Common myeloid progenitor, CD34-positive (primary cell): ENCODE data around the gene EXD3.
"Not testable (repeated sequence)": the region's sequence is repeated elsewhere in the genome, so short reads cannot be mapped to it uniquely, and the experiment has no call there.

ENCODE experiments used
- CTCF ChIA-PET: fragments of 350-600 bp; sonication (Branson Sonifier 250); formaldehyde crosslinking; loops from one replicate; lab custom pipeline; 2021; ENCODE audit warnings: antibody characterized with exemption; lab: Charles Lee
- POLR2A ChIA-PET: fragments of 350-600 bp; sonication (Branson Sonifier 250); formaldehyde crosslinking; loops from one replicate; lab custom pipeline; 2021; ENCODE audit warnings: antibody characterized with exemption; lab: Charles Lee
- DNase-seq, 3 donors: peaks; one replicate each; pipeline versions ENCODE4 v3.0.0 to v3.0.0-alpha.2; 2013
- H3K27ac ChIP-seq, 2 experiments: 1 replicate in 1 of 2; 2 replicates in 1 of 2; pipeline ENCODE4 v1.7.0; 2013; ENCODE audit warnings: inconsistent platforms in 2 of 2, low read length in 2 of 2, mild to moderate bottlenecking in 2 of 2, low read depth in 1 of 2, moderate library complexity in 1 of 2; ENCODE audit not compliant: severe bottlenecking in 2 of 2, insufficient read depth in 1 of 2, poor library complexity in 1 of 2
- H3K27me3 ChIP-seq, 5 experiments: replicated peaks in 2 of 5; 1 replicate in 3 of 5; 2 replicates in 2 of 5; pipeline versions ENCODE4 v1.6.1 to v1.7.0; 2013; ENCODE audit warnings: low read length in 4 of 5, mild to moderate bottlenecking in 2 of 5, moderate library complexity in 2 of 5, inconsistent platforms in 1 of 5; ENCODE audit not compliant: insufficient read depth in 5 of 5, control insufficient read depth in 4 of 5
- H3K36me3 ChIP-seq, 4 experiments: 1 replicate in 2 of 4; 2 replicates in 2 of 4; pipeline versions ENCODE4 v1.6.1 to v1.7.0; 2013; ENCODE audit warnings: low read length in 3 of 4, control low read depth in 1 of 4, mild to moderate bottlenecking in 1 of 4; ENCODE audit not compliant: control insufficient read depth in 4 of 4, insufficient read depth in 4 of 4
- H3K4me1 ChIP-seq, 4 experiments: 1 replicate in 3 of 4; 2 replicates in 1 of 4; pipeline versions ENCODE4 v1.6.1 to v1.7.1; 2013; ENCODE audit warnings: low read length in 3 of 4, mild to moderate bottlenecking in 3 of 4, control low read depth in 1 of 4, inconsistent platforms in 1 of 4, moderate library complexity in 1 of 4; ENCODE audit not compliant: control insufficient read depth in 4 of 4, insufficient read depth in 4 of 4; ENCODE audit errors: control extremely low read depth in 1 of 4
- H3K4me3 ChIP-seq, 7 experiments: 1 replicate in 4 of 7; 2 replicates in 3 of 7; pipeline versions ENCODE4 v1.5.1 to v1.7.0; 2013; ENCODE audit warnings: mild to moderate bottlenecking in 7 of 7, low read length in 6 of 7, moderate library complexity in 6 of 7, inconsistent platforms in 2 of 7, low read depth in 2 of 7, control low read depth in 1 of 7; ENCODE audit not compliant: insufficient read depth in 4 of 7, control insufficient read depth in 1 of 7; ENCODE audit errors: extremely low read depth in 1 of 7
- H3K9me3 ChIP-seq, 5 experiments: 1 replicate in 4 of 5; 2 replicates in 1 of 5; pipeline versions ENCODE4 v1.6.1 to v1.7.1; 2013; ENCODE audit warnings: low read length in 4 of 5, mild to moderate bottlenecking in 2 of 5, inconsistent platforms in 1 of 5, low read depth in 1 of 5, moderate library complexity in 1 of 5; ENCODE audit not compliant: control insufficient read depth in 4 of 5, insufficient read depth in 2 of 5; ENCODE audit errors: control extremely low read depth in 1 of 5
- WGBS: methylation state at CpG from one replicate; pipeline ENCODE4 v1.1.5; 2013; ENCODE audit not compliant: insufficient coverage; 5-methylcytosine and 5-hydroxymethylcytosine counted together

EXD3 gene

GRCh38 chr9:137382444-137383080 lies 40.4 kb downstream of the EXD3 start:
- H3K4me3 ChIP-seq, result no peak overlapping the region
- 94% methylated on average over 25 of the region's 25 CpGs for WGBS
- ChIA-PET CTCF (interaction anchor here (1.4 kb wide), 2 partner anchors 9 to 13 kb away, joined by 3 read pairs; no protein-coding TSS in a partner anchor), POLR2A (interaction anchor here (0.9 to 1.2 kb wide), 2 partner anchors 28 to 80 kb away, joined by 4 to 6 read pairs; partner anchors contain the start of gene NRARP)
- no peak overlapping the region for H3K27ac ChIP-seq
- no peaks in the 10 kb centered on the region for H3K27me3 ChIP-seq
- DNase-seq, result no peak
- H3K36me3 ChIP-seq, result peaks cover 0 to 5% (median 0%) of the 10 kb centered on the region in 4 experiments
- peaks cover 0 to 9% (median 2%) of the 10 kb centered on the region in 5 experiments for H3K9me3 ChIP-seq
- H3K4me1 ChIP-seq, result peaks cover 0 to 22% (median 13%) of the 10 kb centered on the region in 4 experiments

GRCh38 chr9:137381501-137382443 lies 41.2 kb downstream of the EXD3 start:
- peaks cover 0 to 5% (median 0%) of the 10 kb centered on the region in 4 experiments for H3K36me3 ChIP-seq
- ChIA-PET POLR2A (no interaction called here), CTCF (no interaction called here)
- H3K4me3 ChIP-seq, result no peak overlapping the region
- H3K4me1 ChIP-seq, result peaks cover 0 to 14% (median 6%) of the 10 kb centered on the region in 4 experiments
- H3K9me3 ChIP-seq, result peaks cover 0 to 9% (median 2%) of the 10 kb centered on the region in 5 experiments
- no peak for DNase-seq
- WGBS, result 96% methylated on average over 44 of the region's 53 CpGs
- H3K27me3 ChIP-seq, result no peaks in the 10 kb centered on the region
- H3K27ac ChIP-seq, result no peak overlapping the region

GRCh38 chr9:137380606-137381005 lies 42.4 kb downstream of the EXD3 start:
- Histone ChIP-seq H3K36me3 (peaks cover 0 to 5% (median 0%) of the 10 kb centered on the region in 4 experiments), H3K4me1 (peaks cover 0 to 14% (median 6%) of the 10 kb centered on the region in 4 experiments), H3K27me3 (no peaks in the 10 kb centered on the region), H3K4me3 (no peak overlapping the region), H3K9me3 (peaks cover 0 to 9% (median 2%) of the 10 kb centered on the region in 5 experiments), H3K27ac (no peak overlapping the region)
- no peak for DNase-seq
- CTCF ChIA-PET, result no interaction called here
- POLR2A ChIA-PET, result no interaction called here
- 93% methylated on average over 3 of the region's 7 CpGs for WGBS

DNA sequence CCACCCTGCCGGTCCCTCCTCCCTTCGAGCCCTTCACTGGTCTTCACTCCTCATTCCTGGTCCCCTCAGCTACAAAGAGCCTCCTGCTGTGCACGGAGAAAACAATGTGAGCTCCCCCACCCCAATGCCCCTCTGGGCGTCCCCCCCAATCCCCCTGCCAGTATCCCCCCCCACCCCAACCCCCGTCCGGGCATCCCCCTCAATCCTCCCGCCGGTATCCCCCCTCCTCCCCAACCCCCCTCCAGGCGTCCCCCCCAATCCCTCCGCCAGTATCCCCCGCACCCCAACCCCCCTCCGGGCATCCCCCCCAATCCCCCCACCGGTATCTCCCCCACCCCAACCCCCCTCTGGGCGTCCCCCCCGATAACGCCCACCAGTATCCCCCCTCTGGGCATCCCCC lies 42.8 kb downstream of the EXD3 start:
- H3K27ac ChIP-seq, result no peak overlapping the region
- ChIA-PET CTCF (no interaction called here), POLR2A (no interaction called here)
- peaks cover 0 to 5% (median 0%) of the 10 kb centered on the region in 4 experiments for H3K36me3 ChIP-seq
- WGBS, result no CpG with 5 or more reads among the region's 16 CpGs
- peaks cover 0 to 9% (median 3%) of the 10 kb centered on the region in 5 experiments for H3K9me3 ChIP-seq
- no peaks in the 10 kb centered on the region for H3K27me3 ChIP-seq
- peaks cover 0 to 14% (median 6%) of the 10 kb centered on the region in 4 experiments for H3K4me1 ChIP-seq
- H3K4me3 ChIP-seq, result no peak overlapping the region
- DNase-seq, result no peak

DNA sequence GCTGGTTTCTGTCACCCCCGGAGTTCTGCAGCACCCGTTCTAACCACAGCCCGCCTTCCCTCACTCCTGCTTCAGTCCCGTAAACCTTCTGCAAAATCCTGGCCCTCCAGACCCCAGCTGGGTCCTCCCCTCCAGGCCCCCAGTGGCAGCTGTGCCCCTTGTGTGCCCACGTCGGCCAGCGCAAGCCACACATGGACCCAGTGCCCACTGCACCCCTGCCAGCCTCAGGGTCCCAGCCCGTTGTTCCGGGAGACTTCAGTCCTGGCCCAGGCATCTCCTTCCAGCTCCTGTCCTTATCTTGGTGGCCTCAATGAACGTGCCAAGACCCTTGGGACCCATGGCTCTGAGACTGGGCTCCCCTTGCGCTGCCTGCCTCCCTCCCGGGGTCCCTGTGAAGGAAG lies 43.2 kb downstream of the EXD3 start:
- CTCF ChIA-PET, result no interaction called here
- Histone ChIP-seq H3K9me3 (peaks cover 0 to 9% (median 3%) of the 10 kb centered on the region in 5 experiments), H3K4me3 (no peak overlapping the region), H3K27ac (no peak overlapping the region), H3K4me1 (peaks cover 0 to 14% (median 6%) of the 10 kb centered on the region in 4 experiments), H3K27me3 (no peaks in the 10 kb centered on the region), H3K36me3 (peaks cover 0 to 5% (median 0%) of the 10 kb centered on the region in 4 experiments)
- 97% methylated on average over 12 of the region's 12 CpGs for WGBS
- POLR2A ChIA-PET, result no interaction called here
- no peak for DNase-seq

- WGBS, result 97% methylated on average over 18 of the region's 37 CpGs
- DNase-seq, H3K4me3 ChIP-seq, POLR2A ChIA-PET, H3K36me3 ChIP-seq, H3K9me3 ChIP-seq, H3K27ac ChIP-seq, H3K27me3 ChIP-seq: not testable (repeated sequence)
- H3K4me1 ChIP-seq, result peaks cover 0 to 12% (median 6%) of the 10 kb centered on the region in 4 experiments
- CTCF ChIA-PET, result interaction anchor here (0.5 kb wide), 1 partner anchor 156 kb away, joined by 3 read pairs; no protein-coding TSS in a partner anchor
These were observed 44.1 kb downstream of the EXD3 start for GRCh38 chr9:137378688-137379410.
